GM21825 (cell line): ENCODE data around the gene SRP68.

Experiments used
- ATAC-seq: cut with Tn5 transposase; IDR thresholded peaks from one replicate; pipeline ENCODE4 v1.9.1; 2021; ENCODE audit warnings: mild to moderate bottlenecking, moderate library complexity; ENCODE audit not compliant: unreplicated experiment

SRP68 gene

DNA sequence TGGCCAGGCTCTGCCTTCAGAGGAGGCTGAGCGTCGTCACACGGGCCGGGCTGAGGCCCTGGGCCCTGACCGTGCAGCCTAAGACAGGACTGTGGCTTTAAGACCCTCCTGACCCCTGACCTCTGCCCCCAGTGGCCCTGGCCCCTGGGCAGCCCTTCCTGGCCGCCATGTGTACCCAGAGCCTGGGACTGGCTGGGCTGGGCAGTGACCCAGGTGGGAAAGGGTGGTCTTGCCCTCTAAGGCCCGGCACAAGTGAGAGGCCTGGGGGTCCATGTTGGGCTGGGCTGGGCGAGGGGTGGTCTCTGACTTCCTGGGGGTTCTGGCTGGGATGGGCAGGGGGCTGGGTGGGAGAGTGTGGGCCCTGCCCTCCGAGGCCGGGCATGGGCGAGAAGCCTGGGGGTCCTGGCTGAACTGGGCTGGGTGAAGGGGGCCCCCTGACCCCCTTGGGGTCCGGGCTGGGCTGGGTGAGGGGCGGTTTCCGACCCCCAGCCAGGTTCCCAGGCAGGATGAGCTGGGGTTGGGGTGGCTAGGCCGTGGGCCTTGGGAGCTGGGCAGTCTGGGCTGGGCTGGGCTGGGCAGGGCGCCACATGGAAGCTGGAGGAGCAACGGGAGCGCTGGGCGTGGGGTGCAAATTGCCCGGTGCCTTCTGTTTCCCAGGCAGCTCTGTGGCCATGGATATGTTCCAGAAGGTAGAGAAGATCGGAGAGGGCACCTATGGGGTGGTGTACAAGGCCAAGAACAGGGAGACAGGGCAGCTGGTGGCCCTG is 71.4 kb downstream of the SRP68 start, which contains the start of gene CDK3:
CDK3 (plus strand) TSS at position 101 of the 767 bp plus-strand sequence; CDS start at position 672, 571 bp downstream.
- ATAC-seq: no peak

DNA sequence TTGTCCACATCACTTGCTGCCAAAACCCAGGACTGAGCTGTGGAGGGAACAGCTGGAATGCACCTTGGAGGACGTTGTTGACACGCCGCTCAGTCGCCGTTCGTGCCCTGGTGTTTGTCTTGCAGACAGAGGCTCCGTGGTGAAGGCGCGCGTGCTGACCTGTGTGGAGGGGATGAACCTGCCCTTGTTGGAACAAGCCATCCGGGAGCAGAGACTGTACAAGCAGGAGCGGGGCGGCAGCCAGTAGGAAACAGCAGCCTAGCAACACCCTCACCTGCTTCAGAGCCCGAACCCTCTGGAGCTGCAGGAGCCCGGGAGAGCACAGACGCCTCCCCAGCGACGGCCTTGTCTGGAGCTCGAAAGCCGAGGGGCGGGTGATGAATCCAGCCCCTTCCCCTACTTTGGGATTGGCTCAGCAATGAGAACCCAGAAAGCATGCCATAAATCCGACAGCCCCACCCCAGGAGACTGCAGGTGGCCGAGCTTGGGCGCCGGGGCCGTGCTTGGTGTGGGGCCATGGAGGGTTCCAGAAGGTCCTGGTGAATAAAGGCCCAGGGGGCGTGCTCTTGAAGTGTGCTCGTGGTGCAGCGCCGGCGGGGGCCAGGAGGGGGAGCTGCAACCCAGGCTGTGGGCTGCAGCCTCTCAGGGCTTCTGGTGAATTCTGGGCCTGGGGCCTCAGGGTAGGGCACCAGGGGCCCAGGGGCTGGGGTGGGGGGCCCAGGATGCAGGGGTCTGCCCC is 72.1 kb downstream of the SRP68 start:
- no peak for ATAC-seq

DNA sequence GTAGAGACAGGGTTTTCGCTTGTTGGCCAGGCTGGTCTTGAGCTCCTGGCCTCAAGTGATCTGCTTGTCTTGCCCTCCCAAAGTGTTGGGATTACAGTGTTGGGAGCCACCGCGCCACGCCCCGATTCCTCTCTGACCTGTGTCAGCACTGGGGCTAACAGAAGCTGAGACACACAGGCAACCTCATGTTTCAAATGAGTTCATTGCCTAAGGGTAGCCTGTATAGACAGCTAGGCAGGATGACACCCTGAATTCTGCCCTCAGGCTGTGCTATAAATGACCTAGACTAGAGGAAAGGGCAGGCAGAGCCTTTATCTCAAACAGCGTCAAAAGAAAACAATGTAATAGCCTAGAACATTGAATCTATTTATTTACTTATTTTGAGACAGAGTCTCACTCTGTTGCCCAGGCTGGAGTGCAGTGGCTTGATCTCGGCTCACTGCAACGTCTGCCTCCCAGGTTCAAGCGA is 74.0 kb downstream of the SRP68 start:
- ATAC-seq: no peak

DNA sequence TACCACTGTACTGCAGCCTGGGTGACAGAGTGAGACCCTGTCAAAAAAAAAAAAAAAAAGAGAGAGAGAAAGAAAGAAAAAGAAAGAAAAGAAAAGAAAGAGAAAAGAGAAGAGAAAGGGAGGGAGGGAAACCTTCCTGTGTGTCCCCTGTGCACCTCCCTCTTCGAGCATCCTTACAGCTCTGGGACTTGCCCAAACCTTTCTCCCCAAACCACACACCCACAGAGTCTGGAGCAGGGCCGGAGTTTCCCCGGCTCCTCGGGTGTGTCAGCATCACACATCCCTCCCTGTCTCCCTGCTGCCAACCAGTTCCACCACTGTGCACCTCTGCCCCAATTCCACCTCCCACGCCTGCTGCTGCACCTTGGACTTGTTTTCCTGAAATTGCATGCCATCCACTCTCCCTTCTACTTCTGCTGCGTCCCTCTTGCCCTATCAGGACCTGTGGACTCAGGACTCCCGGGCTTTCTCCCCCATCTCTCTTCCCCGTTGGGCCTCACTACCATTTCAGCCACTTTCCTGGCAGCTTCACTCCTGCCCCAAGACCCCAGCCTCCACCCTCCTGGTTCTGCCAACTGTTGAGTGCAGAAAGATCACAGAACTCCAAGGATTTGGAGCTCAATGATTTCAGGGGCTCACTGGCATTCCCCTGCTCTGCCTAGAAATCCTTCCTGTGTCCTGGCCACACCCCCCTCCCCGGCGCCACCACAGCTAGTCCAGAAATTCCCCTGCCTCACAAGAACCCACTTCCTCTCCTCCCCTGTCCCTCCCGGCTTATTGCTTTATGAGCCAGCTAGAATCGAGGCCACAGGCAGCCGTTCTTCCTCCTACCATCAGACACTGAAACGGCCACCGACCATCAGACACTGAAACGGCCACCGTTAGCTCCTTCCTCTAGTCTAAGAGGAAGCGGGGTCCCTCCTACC is 75.4 kb downstream of the SRP68 start:
- ATAC-seq: no peak

DNA sequence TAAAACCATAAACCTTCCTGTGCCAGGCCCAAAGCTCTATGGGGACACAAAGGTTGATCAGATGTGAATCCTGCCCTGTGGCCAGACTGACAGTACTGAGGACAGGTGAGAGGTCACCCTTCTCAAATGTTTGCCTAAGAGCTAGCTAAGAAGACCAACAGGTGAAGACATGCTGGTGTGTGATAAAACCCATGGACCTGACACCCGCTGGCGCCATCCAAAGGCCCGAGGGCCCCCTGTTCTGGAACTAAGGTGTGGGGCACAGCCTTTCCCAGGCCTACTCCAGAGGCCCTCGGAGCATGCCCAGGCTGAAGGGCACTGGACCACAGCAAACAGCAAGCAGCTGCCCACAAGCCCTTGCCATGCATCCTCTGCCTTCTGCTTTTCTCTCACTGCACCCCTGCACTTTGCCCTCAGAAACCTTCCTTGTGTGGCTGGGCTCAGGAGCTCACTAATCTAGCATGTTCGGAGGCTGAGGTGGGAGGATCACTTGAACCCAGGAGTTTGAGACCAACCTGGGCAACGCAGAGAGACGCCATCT is 76.9 kb downstream of the SRP68 start:
- no peak for ATAC-seq

DNA sequence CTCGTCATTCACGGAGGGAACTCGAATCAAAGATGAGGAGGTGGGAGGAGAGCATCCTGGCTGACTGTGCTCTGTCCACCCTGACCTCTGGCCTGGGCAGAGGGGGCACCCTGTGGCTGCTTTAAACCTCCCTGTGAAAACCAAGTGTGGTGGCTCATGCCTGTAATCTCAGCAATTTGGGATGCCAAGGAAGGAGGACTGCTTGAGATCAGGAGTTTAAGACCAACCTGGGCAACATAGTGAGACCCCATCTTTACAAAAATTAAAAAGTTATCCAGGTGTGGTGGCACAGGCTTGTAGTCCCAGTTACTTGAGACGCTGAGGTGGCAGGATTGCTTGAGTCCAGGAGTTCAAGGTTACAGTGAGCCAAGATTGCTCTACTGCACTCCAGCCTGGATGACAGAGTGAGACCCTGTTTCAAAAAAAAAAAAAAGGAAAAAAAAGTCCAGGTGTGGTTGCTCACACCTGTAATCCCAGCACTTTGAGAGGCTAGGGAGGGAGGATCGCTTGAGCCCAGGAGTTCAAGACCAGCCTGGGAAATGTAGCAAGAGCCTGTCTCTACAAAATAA is 77.4 kb downstream of the SRP68 start:
- no peak for ATAC-seq

DNA sequence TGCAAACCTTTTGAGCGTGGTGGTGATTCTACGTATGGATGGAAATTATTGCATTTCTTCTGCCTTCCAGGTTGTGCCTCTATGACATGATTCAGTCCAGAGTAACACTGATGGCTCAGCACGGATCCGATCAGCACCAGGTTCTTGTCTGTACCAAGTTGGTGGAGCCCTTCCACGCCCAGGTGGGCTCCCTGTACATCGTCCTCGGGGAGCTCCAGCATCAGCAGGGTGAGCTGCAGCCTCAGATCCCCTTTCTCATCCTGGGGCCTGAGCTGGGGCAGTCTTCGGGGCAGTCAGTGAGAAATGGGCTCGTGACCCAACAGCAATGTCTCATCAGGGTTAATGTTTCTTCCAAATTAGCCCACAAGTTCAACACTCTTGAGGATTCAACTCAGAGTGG is 80.9 kb downstream of the SRP68 start:
- ATAC-seq: no peak
